ENCODE results near the gene IGF2. TPM values are rescaled to one million over a fixed set of nuclear protein-coding genes. Genes with fewer than 3 reads are reported as not detected.

The IGF2 gene
- total RNA-seq, 1 experiment from 2014 or later = 14.5 TPM

- ChIA-PET CTCF (no interaction called here), POLR2A (no interaction called here)
- in situ Hi-C loops (cut with HindIII; ENCODE audit: low pct_unique_long_range_greater_than_20kb, low sequenced_read_pairs) (loop anchor here (10.0 kb wide), 1 partner anchor 53 kb away; no protein-coding TSS in a partner anchor), intact Hi-C loops (cut with micrococcal nuclease; ENCODE audit: unreplicated experiment) (no loop called here)
- Histone ChIP-seq H3K4me1 (ENCODE audit: control insufficient read depth, insufficient read depth, low read length) (peaks cover under 1% of the 10 kb centered on the region), H3K27ac (ENCODE audit: low read length) (no peak overlapping the region), H3K9me3 (ENCODE audit: control insufficient read depth, insufficient read depth, low read depth, low read length) (no peaks in the 10 kb centered on the region), H3K36me3 (ENCODE audit: control insufficient read depth, insufficient read depth, low read length) (no peaks in the 10 kb centered on the region), H3K27me3 (ENCODE audit: control insufficient read depth, insufficient read depth, low read length) (no peaks in the 10 kb centered on the region), H3K4me3 (ENCODE audit: low read depth in 2 of 2, low read length in 2 of 2) (no peak overlapping the region)
- DNase-seq (ENCODE audit: low read depth, low spot score) (no peak), ATAC-seq (no peak)
- TF ChIP-seq TCF7L2 (IDR thresholded peaks at IDR 0.05; ENCODE audit: low read depth, low read length) (no peak), SIN3A (IDR thresholded peaks at IDR 0.05; ENCODE audit: borderline replicate concordance, insufficient read depth, low read depth, low read length) (no peak), POLR2AphosphoS5 (IDR thresholded peaks at IDR 0.05; ENCODE audit: low read depth, low read length) (no peak)
- TF ChIP-seq, protein P1, sequence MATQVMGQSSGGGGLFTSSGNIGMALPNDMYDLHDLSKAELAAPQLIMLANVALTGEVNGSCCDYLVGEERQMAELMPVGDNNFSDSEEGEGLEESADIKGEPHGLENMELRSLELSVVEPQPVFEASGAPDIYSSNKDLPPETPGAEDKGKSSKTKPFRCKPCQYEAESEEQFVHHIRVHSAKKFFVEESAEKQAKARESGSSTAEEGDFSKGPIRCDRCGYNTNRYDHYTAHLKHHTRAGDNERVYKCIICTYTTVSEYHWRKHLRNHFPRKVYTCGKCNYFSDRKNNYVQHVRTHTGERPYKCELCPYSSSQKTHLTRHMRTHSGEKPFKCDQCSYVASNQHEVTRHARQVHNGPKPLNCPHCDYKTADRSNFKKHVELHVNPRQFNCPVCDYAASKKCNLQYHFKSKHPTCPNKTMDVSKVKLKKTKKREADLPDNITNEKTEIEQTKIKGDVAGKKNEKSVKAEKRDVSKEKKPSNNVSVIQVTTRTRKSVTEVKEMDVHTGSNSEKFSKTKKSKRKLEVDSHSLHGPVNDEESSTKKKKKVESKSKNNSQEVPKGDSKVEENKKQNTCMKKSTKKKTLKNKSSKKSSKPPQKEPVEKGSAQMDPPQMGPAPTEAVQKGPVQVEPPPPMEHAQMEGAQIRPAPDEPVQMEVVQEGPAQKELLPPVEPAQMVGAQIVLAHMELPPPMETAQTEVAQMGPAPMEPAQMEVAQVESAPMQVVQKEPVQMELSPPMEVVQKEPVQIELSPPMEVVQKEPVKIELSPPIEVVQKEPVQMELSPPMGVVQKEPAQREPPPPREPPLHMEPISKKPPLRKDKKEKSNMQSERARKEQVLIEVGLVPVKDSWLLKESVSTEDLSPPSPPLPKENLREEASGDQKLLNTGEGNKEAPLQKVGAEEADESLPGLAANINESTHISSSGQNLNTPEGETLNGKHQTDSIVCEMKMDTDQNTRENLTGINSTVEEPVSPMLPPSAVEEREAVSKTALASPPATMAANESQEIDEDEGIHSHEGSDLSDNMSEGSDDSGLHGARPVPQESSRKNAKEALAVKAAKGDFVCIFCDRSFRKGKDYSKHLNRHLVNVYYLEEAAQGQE (IDR thresholded peaks at IDR 0.05; ENCODE audit: insufficient read depth in 1 of 2, low read depth in 2 of 2, low read length in 1 of 2) = no peak
- TF ChIP-seq, protein P2, sequence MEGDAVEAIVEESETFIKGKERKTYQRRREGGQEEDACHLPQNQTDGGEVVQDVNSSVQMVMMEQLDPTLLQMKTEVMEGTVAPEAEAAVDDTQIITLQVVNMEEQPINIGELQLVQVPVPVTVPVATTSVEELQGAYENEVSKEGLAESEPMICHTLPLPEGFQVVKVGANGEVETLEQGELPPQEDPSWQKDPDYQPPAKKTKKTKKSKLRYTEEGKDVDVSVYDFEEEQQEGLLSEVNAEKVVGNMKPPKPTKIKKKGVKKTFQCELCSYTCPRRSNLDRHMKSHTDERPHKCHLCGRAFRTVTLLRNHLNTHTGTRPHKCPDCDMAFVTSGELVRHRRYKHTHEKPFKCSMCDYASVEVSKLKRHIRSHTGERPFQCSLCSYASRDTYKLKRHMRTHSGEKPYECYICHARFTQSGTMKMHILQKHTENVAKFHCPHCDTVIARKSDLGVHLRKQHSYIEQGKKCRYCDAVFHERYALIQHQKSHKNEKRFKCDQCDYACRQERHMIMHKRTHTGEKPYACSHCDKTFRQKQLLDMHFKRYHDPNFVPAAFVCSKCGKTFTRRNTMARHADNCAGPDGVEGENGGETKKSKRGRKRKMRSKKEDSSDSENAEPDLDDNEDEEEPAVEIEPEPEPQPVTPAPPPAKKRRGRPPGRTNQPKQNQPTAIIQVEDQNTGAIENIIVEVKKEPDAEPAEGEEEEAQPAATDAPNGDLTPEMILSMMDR (IDR thresholded peaks at IDR 0.05) = no peak
- no TSS peak for BruUV-seq (replicated peaks)
Measured at GRCh38 chr11:2091786-2092463, 47.3 kb downstream of the IGF2 start.

DNA sequence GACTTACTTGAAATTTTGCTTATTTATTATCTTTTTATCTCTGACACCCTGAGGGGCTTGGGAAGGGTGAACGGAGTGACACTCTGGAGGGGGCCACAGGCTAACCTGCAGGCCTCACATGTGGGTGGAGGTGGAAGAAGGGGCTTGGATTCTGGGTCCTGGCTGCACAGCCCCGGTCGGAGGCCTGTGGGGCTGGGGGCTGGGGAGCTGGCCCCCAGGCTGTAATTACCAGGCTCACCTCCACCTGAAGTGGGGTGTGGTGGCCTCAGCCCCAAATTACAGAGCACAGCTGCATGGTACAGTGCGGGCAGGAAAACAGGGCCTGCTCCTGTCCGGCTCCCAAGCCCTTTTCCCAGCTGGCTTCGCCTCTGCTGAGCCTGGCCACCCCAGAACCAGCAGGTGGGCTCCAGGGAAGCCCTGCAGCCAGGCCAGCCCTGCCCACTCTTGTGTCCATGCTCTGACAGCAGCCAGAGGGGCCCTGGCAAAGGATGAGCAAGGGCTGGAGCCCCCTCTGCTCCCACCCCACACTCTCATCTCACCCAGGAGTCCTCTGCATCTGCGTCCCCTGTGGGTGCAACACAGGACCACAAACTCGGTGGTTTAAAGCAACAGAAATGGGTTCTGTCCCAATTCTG is 48.0 kb downstream of the IGF2 start:
- no peak overlapping the region for H3K4me3 ChIP-seq (ENCODE audit: low read depth in 2 of 2, low read length in 2 of 2)
- H3K36me3 ChIP-seq (ENCODE audit: control insufficient read depth, insufficient read depth, low read length) = no peaks in the 10 kb centered on the region
- no TSS peak for BruUV-seq (replicated peaks)
- ATAC-seq (no peak), DNase-seq (ENCODE audit: low read depth, low spot score) (no peak)
- no peaks in the 10 kb centered on the region for H3K9me3 ChIP-seq (ENCODE audit: control insufficient read depth, insufficient read depth, low read depth, low read length)
- ChIA-PET CTCF (no interaction called here), POLR2A (no interaction called here)
- intact Hi-C loops (cut with micrococcal nuclease; ENCODE audit: unreplicated experiment) (no loop called here), in situ Hi-C loops (cut with HindIII; ENCODE audit: low pct_unique_long_range_greater_than_20kb, low sequenced_read_pairs) (loop anchor here (10.0 kb wide), 1 partner anchor 54 kb away; no protein-coding TSS in a partner anchor)
- H3K27ac ChIP-seq (ENCODE audit: low read length) = no peak overlapping the region
- no peaks in the 10 kb centered on the region for H3K27me3 ChIP-seq (ENCODE audit: control insufficient read depth, insufficient read depth, low read length)
- no peak for TF ChIP-seq POLR2AphosphoS5 (IDR thresholded peaks at IDR 0.05; ENCODE audit: low read depth, low read length)
- TF ChIP-seq, protein P2 (IDR thresholded peaks at IDR 0.05) = no peak
- no peak for TF ChIP-seq TCF7L2 (IDR thresholded peaks at IDR 0.05; ENCODE audit: low read depth, low read length)
- TF ChIP-seq, protein P1 (IDR thresholded peaks at IDR 0.05; ENCODE audit: insufficient read depth in 1 of 2, low read depth in 2 of 2, low read length in 1 of 2) = no peak
- TF ChIP-seq SIN3A (IDR thresholded peaks at IDR 0.05; ENCODE audit: borderline replicate concordance, insufficient read depth, low read depth, low read length) = no peak
- H3K4me1 ChIP-seq (ENCODE audit: control insufficient read depth, insufficient read depth, low read length) = no peaks in the 10 kb centered on the region; the same call in 1 of the 2 replicates

Data from Panc1 (cell line).